Brain pericyte (primary cell): ENCODE data around the gene GSTM3.
"Not testable (repeated sequence)": the region's sequence is repeated elsewhere in the genome, so short reads cannot be mapped to it uniquely, and the experiment has no call there.

Experiments
- DNase-seq: peaks from one replicate; pipeline ENCODE4 v3.0.0-alpha.2; 2012; ENCODE audit warnings: low read depth, low spot score

The GSTM3 gene

GRCh38 chr1:109697861-109698260 is 43.0 kb downstream of the GSTM3 start:
- not testable (repeated sequence) for DNase-seq

DNA sequence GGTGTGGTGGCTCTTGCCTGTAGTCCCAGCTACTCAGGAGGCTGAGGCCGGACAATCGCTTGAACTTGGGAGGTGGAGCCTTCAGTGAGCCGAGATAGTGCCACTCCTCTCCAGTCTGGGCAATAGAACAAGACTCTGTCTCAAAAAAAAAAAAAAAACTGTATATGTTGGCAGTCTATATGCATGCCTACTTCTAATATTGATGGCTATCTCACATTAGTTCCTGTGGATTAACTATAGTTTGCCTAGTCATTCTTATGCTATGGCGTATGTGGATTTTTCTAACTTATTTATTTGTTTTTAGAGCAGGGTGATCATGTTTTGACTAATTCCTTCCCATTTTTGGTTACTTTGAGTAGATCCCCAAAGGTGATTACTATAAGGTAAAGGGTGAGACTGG is 43.8 kb downstream of the GSTM3 start:
- DNase-seq = no peak

DNA sequence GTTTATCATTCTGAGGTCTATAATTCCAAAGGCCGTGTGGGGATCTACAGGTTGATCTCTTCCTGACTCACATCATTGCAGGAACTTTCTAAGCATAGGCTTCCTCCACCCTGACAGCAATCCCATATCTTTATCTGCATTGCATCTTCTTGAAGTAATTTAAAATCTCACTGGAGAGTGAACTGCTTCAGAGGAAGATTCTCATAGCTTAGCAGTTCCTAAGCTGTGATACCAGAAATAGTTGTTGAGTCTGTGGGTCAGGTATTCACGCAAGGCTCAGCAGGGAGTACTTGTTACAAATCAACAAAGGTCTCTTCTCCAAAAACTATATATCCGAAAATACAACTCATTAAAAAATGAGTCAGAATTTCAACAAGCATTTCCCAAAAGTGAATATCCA is 45.7 kb downstream of the GSTM3 start:
- not testable (repeated sequence) for DNase-seq

GRCh38 chr1:109694400-109694799 is 46.4 kb downstream of the GSTM3 start:
- DNase-seq = not testable (repeated sequence)

DNA sequence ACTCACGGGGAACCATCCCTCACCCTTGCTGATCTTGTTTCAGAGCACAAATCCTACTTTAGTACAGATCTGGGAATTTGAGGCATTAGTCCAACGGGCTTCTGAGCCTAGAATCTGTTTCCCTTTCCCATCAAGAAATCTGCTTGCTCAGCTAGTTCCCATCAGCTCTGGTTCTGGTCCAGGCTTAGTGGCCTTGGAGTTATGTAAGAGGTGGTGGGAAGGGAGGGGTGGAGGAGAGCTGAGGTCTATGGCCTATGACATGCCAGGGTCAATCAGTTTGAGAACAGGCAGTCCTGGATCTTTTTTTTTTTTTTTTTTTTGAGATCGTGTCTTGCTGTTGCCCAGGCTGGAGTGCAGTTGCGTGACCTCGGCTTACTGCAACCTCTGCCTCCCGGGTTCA is 49.1 kb downstream of the GSTM3 start:
- no peak for DNase-seq

- no peak for DNase-seq
Observed at GRCh38 chr1:109689844-109690405, 50.9 kb downstream of the GSTM3 start.

DNA sequence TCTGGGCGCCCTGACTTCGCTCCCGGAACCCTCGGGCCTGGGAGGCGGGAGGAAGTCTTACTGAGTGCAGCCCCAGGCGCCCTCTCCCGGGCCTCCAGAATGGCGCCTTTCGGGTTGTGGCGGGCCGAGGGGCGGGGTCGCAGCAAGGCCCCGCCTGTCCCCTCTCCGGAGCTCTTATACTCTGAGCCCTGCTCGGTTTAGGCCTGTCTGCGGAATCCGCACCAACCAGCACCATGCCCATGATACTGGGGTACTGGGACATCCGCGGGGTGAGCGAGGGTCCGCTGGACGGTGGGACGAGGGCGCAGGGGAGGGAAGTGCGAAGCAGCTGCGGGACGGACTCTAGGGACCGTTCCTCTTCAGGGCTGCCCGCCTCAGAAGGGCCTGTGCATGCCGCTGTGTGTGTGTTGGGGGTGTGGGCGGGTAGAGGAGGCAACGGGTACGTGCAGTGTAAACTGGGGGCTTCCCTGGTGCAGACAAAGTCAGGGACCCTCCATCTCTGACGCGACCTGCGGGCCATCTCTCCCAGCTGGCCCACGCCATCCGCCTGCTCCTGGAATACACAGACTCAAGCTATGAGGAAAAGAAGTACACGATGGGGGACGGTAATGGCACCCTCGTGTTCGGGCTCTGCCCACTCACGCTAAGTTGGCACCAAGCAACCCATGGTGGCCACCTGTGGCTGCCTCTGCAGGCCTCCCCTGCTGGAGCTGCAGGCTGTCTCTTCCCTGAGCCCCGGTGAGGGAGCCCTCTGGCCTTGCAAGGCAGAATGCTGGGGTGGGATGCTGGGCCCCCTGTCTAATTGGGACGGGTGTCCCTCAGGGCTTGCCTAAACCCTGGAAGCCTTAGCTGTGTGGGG is 53.0 kb downstream of the GSTM3 start, which contains the start of gene GSTM1:
Gene GSTM1, plus strand, starts transcription at position 177 of the 859 bp plus-strand sequence. Its CDS starts 57 bp downstream, at position 234.
- no peak for DNase-seq

DNA sequence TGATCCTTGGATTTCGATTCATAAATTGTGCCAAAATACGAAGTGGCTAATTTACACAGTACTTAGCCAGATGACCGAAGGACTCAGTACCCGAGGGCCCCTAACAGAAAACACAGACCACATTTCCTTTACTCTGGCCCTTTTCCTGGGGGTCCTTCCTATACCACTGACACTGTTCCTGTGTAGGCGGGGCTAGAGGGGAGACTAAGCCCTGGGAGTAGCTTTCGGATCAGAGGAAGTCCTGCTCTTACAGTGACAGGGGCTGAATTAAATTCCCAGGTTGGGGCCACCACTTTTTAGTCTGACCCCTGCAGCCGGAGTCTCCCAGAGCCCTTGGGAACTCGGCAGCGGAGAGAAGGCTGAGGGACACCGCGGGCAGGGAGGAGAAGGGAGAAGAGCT is 53.7 kb downstream of the GSTM3 start:
- DNase-seq = not testable (repeated sequence)

- DNase-seq = not testable (repeated sequence)
Observed at GRCh38 chr1:109685890-109686289, 54.9 kb downstream of the GSTM3 start.

GRCh38 chr1:109685399-109685798 is 55.4 kb downstream of the GSTM3 start:
- DNase-seq = not testable (repeated sequence)

DNA sequence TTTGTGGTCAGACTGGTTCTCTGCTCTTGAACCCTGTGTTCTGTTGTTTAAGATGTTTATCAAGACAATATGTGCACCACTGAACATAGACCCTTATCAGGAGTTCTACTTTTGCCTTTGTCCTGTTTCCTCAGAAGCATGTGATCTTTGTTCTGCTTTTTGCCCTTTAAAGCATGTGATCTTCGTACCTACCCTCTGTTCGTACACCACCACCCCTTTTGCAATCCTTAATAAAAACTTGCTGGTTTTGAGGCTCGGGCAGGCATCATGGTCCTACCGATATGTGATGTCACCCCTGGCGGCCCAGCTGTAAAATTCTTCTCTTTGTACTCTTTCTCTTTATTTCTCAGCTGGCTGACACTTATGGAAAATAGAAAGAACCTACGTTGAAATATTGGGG is 56.1 kb downstream of the GSTM3 start:
- DNase-seq = not testable (repeated sequence)
